Muscle layer of duodenum (tissue), 2 donors: ENCODE results near the gene AHDC1.
"Not testable (repeated sequence)": the region's sequence is repeated elsewhere in the genome, so short reads cannot be mapped to it uniquely, and the experiment has no call there.

Experiments used
- H3K27ac ChIP-seq: one replicate; pipeline ENCODE4 v1.7.0; 2013; ENCODE audit warnings: mild to moderate bottlenecking, low read length
- H3K27me3 ChIP-seq: one replicate; pipeline ENCODE4 v1.7.0; 2013; ENCODE audit warnings: low read depth, mild to moderate bottlenecking, control low read depth, low read length
- H3K36me3 ChIP-seq, 2 donors: one replicate each; pipeline ENCODE4 v1.7.0; 2013; ENCODE audit warnings: low read length in 2 of 2, control low read depth in 1 of 2, mild to moderate bottlenecking in 1 of 2; ENCODE audit not compliant: insufficient read depth in 2 of 2, control insufficient read depth in 1 of 2
- H3K4me1 ChIP-seq, 2 donors: one replicate each; pipeline ENCODE4 v1.7.0; 2013; ENCODE audit warnings: low read length in 2 of 2, mild to moderate bottlenecking in 2 of 2, control low read depth in 1 of 2, moderate library complexity in 1 of 2; ENCODE audit not compliant: insufficient read depth in 2 of 2, control insufficient read depth in 1 of 2
- H3K4me3 ChIP-seq, 2 donors: one replicate each; pipeline ENCODE4 v1.7.0; 2013; ENCODE audit warnings: low read length in 2 of 2, low read depth in 1 of 2, mild to moderate bottlenecking in 1 of 2
- H3K9me3 ChIP-seq, 2 donors: one replicate each; pipeline ENCODE4 v1.7.0; 2013; ENCODE audit warnings: low read length in 2 of 2, control low read depth in 1 of 2, mild to moderate bottlenecking in 1 of 2; ENCODE audit not compliant: control insufficient read depth in 1 of 2
- donor health status: healthy.

The AHDC1 gene

DNA sequence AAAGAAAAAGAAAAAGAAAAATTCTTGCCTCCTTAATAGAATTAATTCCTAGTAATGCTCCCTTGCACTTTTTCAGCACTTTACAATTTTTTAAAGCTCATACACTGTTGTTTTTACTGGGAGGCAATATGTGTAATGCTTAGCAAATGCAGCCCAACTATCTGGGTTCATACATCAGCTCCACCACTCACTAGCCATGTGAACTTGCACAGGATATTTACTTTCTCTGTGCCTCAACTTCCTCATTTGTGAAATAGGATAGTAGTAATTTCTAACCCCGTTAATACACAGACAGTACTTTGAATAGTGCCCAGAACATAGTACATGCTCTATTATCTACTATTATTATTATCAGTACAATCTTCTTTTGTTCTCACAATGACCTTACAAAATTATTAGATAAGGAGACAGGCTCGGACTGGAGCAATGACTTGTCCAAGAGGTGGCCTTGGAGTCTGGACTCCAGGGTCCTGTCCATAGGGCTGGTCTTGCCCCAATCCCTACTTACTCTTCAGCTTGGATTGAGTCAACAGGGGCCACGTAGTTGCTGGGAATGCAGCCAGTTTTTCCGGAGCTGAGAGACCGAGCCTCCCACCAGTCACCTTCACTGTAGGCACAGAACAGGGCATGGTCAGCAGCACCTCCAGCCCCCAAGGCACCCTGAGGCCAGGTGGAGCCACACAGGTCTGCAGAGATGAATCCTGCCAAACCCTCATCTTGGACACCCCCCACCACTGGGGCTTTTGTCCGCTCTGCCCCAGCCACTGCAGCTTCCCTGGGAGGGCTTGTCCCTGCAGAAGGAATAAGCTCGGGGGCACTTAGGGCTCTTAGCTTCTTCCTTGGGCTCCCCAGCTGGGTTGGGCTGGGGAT lies 17.3 kb upstream of the AHDC1 start:
- no peak overlapping the region for H3K4me3 ChIP-seq
- H3K27me3 ChIP-seq: no peaks in the 10 kb centered on the region
- no peaks in the 10 kb centered on the region for H3K9me3 ChIP-seq
- no peak overlapping the region for H3K27ac ChIP-seq
- no peaks in the 10 kb centered on the region for H3K4me1 ChIP-seq
- H3K36me3 ChIP-seq: no peaks in the 10 kb centered on the region

DNA sequence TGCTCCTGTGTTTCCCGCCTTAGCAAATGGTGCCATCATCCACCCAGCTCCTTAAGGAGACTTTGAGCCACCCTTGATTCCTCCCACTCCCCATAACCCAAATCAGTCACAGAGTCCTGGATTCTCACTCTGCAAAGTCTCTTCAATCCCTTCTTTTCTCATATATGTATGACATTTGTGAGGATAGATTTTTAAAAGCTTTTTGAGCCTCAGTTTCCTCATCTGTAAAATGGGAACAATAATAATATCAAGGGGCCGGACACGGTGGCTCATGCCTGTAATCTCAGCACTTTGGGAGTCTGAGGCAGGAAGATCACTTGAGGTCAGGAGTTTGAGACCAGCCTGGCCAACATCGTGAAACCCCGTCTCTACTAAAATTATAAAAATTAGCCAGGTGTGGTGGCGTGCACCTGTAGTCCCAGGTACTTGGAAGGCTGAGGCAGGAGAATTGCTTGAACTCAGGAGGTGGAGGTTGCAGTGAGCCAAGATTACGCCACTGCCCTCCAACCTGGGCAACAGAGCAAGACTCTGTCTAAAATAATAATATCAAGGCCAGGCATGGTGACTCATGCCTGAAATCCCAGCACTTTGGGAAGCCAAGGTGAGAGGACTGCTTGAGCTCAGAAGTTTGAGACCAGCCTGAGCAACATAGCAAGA lies 16.0 kb upstream of the AHDC1 start:
- not testable (repeated sequence) for H3K27ac ChIP-seq, H3K4me1 ChIP-seq, H3K36me3 ChIP-seq, H3K27me3 ChIP-seq, H3K4me3 ChIP-seq, H3K9me3 ChIP-seq

DNA sequence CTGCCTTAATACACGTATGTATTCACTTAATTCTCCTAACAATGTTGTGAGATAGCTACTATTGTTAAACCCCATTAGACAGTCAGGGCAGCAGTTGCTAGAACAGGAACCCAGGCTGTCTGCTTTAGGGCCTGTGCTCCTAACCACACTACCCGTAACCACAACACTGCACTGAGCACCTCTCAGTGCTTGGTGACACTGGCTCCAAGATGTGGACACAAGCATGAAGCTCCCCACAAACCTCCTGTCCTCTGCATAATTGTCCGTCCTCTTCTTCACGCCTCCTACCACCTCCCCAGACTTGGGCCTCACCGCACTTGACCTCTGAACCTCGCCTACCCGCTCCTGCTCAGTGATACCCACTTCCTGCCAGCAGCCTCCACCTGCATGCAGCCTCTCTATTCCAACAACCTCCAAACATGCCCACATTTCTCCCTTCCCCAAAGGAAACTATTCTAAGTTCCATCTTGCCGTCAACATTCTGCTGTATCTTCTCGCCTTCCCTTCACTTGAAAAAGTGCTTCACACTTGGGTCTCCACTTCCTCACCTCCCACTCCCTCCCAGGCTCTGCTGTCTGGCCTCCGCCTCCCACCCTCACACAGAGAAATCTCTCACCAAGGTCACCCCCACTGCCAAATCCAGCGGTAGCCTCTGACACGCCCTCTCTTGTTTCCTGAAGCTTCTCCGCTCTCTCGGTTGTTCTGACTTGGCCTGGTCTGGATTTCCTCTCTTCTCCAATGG lies 14.6 kb upstream of the AHDC1 start:
- Histone ChIP-seq H3K4me3 (no peak overlapping the region), H3K9me3 (no peaks in the 10 kb centered on the region), H3K27ac (no peak overlapping the region), H3K27me3 (no peaks in the 10 kb centered on the region), H3K36me3 (no peaks in the 10 kb centered on the region), H3K4me1 (no peaks in the 10 kb centered on the region)

DNA sequence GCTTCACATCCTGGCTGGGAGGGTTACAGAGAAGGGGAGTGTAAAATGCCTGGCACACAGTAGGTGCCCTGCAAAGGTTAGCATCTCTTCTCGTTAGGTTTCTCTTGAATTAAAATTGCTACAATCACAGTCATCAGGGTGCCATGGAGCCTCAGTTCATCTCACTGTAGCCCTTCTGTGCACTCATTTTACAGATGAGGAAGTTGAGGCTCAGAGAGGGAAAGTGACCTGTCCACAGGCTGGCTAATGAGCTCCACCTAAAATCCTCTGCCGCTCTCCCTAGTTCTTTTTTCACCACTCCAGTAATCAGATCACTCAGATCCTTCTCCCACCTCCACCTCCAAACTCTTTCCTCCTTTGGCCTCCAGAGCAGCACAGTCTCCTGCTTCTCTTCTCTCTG lies 13.5 kb upstream of the AHDC1 start:
- Histone ChIP-seq H3K9me3 (no peaks in the 10 kb centered on the region), H3K36me3 (no peaks in the 10 kb centered on the region), H3K4me3 (no peak overlapping the region), H3K4me1 (no peaks in the 10 kb centered on the region), H3K27me3 (no peaks in the 10 kb centered on the region), H3K27ac (no peak overlapping the region)

DNA sequence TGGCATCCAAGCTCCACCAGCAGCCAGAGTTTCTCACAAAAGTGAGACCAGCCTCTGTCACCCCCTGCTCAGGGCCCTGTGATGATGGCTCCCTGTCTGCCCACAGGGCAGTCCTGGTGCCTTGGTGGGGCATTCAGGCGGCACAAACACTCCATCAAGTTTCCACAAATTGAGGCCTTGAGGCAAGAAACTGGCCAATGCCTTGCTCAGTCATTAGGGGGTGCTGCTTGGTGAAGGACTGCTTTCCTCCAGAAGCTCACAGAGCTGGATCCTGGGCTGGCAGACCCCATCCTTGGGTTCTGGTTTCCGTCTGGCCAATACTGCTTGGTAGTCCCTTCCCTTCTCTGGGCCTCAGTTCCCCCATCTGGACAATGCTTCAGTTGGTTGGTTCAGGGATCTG lies 12.5 kb upstream of the AHDC1 start:
- H3K27ac ChIP-seq: no peak overlapping the region
- no peaks in the 10 kb centered on the region for H3K27me3 ChIP-seq
- H3K4me1 ChIP-seq: no peaks in the 10 kb centered on the region
- H3K4me3 ChIP-seq: no peak overlapping the region
- no peaks in the 10 kb centered on the region for H3K9me3 ChIP-seq
- no peaks in the 10 kb centered on the region for H3K36me3 ChIP-seq

DNA sequence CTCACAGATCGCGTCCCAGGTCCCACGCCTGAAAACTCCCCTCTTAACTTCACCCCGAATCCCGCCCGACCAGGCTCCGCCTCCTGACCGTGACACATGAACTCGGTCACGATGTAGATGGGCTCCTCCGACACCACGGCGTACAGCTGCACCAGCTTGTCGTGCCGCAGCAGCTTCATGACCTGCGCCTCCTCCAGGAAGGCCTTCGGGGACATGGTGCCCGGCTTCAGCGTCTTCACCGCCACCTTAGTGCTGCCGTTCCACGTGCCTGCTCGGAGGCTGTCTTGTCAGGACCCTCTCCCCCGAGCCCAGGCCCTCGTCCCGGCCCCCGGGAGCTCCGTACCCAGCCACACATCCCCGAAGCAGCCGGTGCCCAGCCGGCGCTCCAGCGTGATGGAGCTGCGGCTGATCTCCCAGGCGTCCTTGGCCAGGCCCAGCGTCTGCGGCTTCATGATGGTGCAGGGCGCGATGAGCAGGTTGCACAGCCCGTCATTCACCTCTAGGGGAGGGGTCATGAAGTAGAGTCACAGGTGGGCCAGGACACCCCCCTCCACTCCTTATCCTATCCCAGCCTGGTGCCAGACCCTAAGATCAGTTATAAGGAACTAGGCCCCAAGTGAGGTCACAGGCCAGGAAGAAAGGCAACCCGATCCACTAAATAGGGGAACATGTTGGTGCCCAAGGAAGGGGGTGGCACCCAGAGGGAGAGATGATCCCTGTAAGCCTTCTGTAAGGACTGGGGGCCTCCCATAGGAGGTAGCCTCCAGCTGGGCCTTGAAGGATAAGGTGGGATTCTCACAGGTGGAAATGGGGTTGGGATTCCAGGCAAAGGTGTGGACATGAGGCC lies 11.6 kb upstream of the AHDC1 start:
- H3K27me3 ChIP-seq: no peaks in the 10 kb centered on the region
- no peak overlapping the region for H3K27ac ChIP-seq
- H3K36me3 ChIP-seq: no peaks in the 10 kb centered on the region
- no peak overlapping the region for H3K4me3 ChIP-seq
- no peaks in the 10 kb centered on the region for H3K9me3 ChIP-seq
- H3K4me1 ChIP-seq: no peaks in the 10 kb centered on the region

DNA sequence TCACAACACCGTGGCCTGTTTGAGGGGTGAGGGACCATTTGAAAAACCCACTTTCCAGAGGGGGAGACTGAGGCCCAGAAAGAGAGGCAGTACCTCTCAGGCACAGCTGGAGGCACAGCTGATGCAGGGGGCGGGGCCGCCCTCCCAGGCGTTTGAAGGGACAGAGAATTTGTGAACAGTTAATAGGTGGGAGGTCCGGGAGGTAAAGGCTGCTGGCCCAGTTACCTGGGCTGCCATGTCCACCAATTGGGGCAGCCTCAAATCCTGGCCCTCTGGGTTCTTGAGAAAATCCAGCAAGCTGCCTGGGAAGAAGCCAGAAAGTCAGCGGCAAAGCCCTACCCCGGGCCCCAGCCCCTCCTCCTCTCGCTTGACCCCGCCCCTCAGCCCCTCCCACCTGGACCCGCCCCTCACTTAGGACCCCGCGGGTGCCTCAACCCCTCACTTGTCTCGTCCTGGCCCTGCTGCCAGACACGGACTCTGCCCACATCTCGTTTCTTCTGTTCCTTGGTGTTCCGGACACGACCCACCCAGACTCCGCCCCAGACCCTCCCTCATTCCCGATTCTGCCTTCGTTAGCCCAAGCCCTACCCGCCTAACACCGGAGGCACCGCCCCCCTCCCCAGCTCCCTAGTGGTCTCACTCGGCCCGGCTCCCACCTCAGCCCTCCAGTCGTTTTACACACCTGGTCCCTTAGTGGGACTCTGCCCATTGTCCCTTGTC lies 10.8 kb upstream of the AHDC1 start:
- Histone ChIP-seq H3K27ac (no peak overlapping the region), H3K4me3 (no peak overlapping the region), H3K9me3 (no peaks in the 10 kb centered on the region), H3K4me1 (no peaks in the 10 kb centered on the region), H3K27me3 (no peaks in the 10 kb centered on the region), H3K36me3 (no peaks in the 10 kb centered on the region)

DNA sequence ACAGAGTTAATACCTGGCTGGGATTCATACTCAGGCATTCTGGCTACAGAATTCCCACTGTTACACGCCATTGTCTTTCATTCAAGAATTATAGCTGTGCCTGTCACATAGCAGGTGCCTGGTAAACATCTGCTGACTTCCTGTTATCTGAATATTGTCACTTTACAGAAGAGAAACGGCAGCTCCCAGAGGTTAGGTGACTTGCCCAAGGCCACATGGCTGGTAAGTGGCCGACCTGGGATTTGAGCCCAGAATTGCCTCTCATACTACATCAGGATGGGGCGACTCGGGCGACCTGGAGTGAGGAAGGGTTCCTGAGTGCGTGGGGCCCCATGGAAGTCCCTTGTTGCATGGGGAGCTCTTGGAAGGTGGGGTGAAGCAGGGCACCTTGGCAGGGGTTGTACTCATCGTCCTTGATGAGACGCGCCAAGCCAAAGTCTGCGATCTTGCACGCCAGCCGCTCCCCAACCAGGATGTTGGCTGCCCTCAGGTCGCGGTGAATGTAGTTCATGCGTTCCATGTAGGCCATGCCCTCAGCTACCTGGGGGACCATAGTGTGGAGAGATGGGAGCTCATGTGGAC lies 10.2 kb upstream of the AHDC1 start:
- no peaks in the 10 kb centered on the region for H3K4me1 ChIP-seq
- no peaks in the 10 kb centered on the region for H3K36me3 ChIP-seq
- H3K9me3 ChIP-seq: no peaks in the 10 kb centered on the region
- H3K27me3 ChIP-seq: no peaks in the 10 kb centered on the region
- no peak overlapping the region for H3K4me3 ChIP-seq
- H3K27ac ChIP-seq: no peak overlapping the region

DNA sequence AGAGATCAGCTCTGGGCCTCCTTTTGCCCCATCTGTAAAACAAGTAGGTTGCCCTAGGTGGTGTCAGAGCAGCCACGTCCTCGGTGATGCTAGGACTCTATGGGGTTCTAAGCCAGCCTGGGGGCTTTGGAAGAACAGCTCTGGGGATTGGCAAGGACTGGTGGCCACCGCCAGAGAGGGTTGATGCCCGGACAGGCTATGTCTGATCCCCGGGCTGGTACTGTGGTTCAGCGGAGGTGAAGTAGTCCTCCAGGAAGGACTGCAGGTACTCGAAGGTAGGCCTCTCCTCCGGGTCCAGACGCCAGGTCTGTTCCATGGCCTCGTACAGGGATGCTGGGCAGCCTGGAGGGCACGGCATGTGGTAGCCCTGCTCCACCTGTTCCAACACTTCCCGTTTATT lies 8.8 kb upstream of the AHDC1 start:
- Histone ChIP-seq H3K9me3 (no peaks in the 10 kb centered on the region), H3K27ac (no peak overlapping the region), H3K36me3 (no peaks in the 10 kb centered on the region), H3K4me1 (no peaks in the 10 kb centered on the region), H3K4me3 (no peak overlapping the region), H3K27me3 (no peaks in the 10 kb centered on the region)

DNA sequence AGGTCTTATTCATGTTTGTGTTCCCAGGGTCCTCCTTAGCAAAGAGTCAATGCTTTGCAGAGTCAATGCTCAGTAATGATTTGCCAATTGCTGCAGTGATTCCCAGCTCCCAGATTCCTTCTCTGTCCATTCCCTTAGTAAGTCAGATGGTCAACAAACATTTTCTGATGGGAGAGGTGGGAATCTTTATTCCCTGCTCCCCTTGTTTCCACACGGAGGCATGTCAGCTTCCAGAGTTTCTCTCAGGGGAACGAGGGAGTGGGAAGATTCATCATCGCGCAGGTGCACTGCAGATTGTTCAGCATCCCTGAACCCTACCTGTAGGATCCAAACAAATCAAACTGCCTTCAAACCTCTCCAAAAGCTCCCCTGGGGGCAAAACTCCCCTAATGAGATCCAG lies 7.5 kb upstream of the AHDC1 start:
- Histone ChIP-seq H3K9me3 (no peaks in the 10 kb centered on the region), H3K4me3 (no peak overlapping the region), H3K36me3 (no peaks in the 10 kb centered on the region), H3K27me3 (no peaks in the 10 kb centered on the region), H3K27ac (no peak overlapping the region), H3K4me1 (peaks cover 0 to 4% of the 10 kb centered on the region in 2 donors)
